HepG2 (cell line): ENCODE results near the gene AKAP6. TPM values are rescaled to one million over a fixed set of nuclear protein-coding genes. Genes with fewer than 3 reads are reported as not detected.

Experiments
- ATAC-seq: fragments of 200-7000 bp; cut with Tn5 transposase; 3 replicates; pipeline ENCODE4 v1.9.1; 2020; ENCODE audit warnings: mild to moderate bottlenecking, moderate library complexity
- BruUV-seq: library from RNA; stranded (reverse); fragments of 400-500 nt; replicated peaks from 2 replicates; lab custom pipeline; 2021; lab: Mats Ljungman, UMichigan
- CTCF ChIA-PET: fragments of 300-600 bp; formaldehyde crosslinking; extraction: SDS; loops from one replicate; lab custom pipeline; 2021; ENCODE audit warnings: low total read pairs, inconsistent platforms, low intra/inter-chr PET ratio; lab: Yijun Ruan, JAX
- POLR2A ChIA-PET: fragments of 350-600 bp; sonication (Branson Sonifier 250); formaldehyde crosslinking; loops from one replicate; lab custom pipeline; 2020; ENCODE audit warnings: antibody characterized with exemption, inconsistent platforms; lab: Yijun Ruan, JAX
- DNase-seq: peaks from one replicate; pipeline ENCODE4 v3.0.0-alpha.2; 2015; ENCODE audit warnings: low spot score
- FAIRE-seq: peaks from 3 replicates; lab custom pipeline; 2011; peaks lifted over from hg19 to GRCh38; lab: Jason Lieb, UNC
- H2AFZ ChIP-seq: one replicate; pipeline ENCODE4 v1.6.1; 2011; ENCODE audit warnings: low read length, inconsistent platforms
- H3K27ac ChIP-seq: fragments of 300-600 bp; 3 replicates; pipeline ENCODE4 v1.8.0; 2011; ENCODE audit warnings: mixed run types, mild to moderate bottlenecking, mixed read lengths, low read length, inconsistent platforms; ENCODE audit not compliant: insufficient read depth; ENCODE audit errors: extremely low read length
- H3K27me3 ChIP-seq, 2 experiments: fragments of 200-600 bp in 1 of 2; 2 replicates in 1 of 2; 3 replicates in 1 of 2; pipeline versions ENCODE4 v1.6.0 to v1.8.0; 2011; ENCODE audit warnings: low read length in 2 of 2, mild to moderate bottlenecking in 2 of 2, moderate library complexity in 2 of 2, inconsistent platforms in 1 of 2; ENCODE audit not compliant: insufficient read depth in 2 of 2, control insufficient read depth in 1 of 2
- H3K36me3 ChIP-seq, 2 experiments: fragments of 200-600 bp in 1 of 2; replicated peaks in 1 of 2; 2 replicates in 1 of 2; 3 replicates in 1 of 2; pipeline versions ENCODE4 v1.5.1 to v1.8.0; 2011; ENCODE audit warnings: low read length in 2 of 2, inconsistent platforms in 1 of 2; ENCODE audit not compliant: insufficient read depth in 2 of 2, control insufficient read depth in 1 of 2
- H3K4me1 ChIP-seq: 2 replicates; pipeline ENCODE4 v1.5.1; 2012; ENCODE audit warnings: low read length, inconsistent platforms; ENCODE audit not compliant: insufficient read depth
- H3K4me2 ChIP-seq: 2 replicates; pipeline ENCODE4 v1.6.0; 2011; ENCODE audit warnings: low read depth, low read length, inconsistent platforms
- H3K4me3 ChIP-seq, 3 experiments: fragments of 200-600 bp in 1 of 3; sonication (generic), shearing (Covaris generic) in 1 of 3; replicated peaks in 1 of 3; 2 replicates each; pipeline ENCODE4 v1.5.1; 2011 to 2016; ENCODE audit warnings: low read length in 3 of 3, inconsistent platforms in 2 of 3, low read depth in 2 of 3, mild to moderate bottlenecking in 2 of 3, control low read depth in 1 of 3, mixed read lengths in 1 of 3; ENCODE audit not compliant: insufficient read depth in 1 of 3
- H3K79me2 ChIP-seq: one replicate; pipeline ENCODE4 v1.6.1; 2011; ENCODE audit warnings: low read length, inconsistent platforms; ENCODE audit not compliant: insufficient read depth
- H3K9ac ChIP-seq: 2 replicates; pipeline ENCODE4 v1.6.0; 2011; ENCODE audit warnings: mild to moderate bottlenecking, low read depth, low read length, inconsistent platforms; ENCODE audit not compliant: insufficient read depth
- H3K9me3 ChIP-seq: 2 replicates; pipeline ENCODE4 v1.5.1; 2012; ENCODE audit warnings: mild to moderate bottlenecking, low read length
- H4K20me1 ChIP-seq: 2 replicates; pipeline ENCODE4 v1.6.0; 2011; ENCODE audit warnings: inconsistent platforms, mild to moderate bottlenecking, low read length, moderate library complexity; ENCODE audit not compliant: insufficient read depth
- ETV6 ChIP-seq: sonication (generic); formaldehyde crosslinking; conservative IDR thresholded peaks from 2 replicates; pipeline ENCODE4 v1.4.0; 2020; ENCODE audit warnings: missing genetic modification reagents
- MAFF ChIP-seq: IDR thresholded peaks from 2 replicates; pipeline ENCODE4 v1.6.1; 2011; ENCODE audit warnings: low read depth, low read length, improper control_type of control experiment
- MAFK ChIP-seq, 2 experiments: IDR thresholded peaks in 1 of 2; conservative IDR thresholded peaks in 1 of 2; 2 replicates each; pipeline ENCODE4 v1.6.1; 2011; ENCODE audit warnings: improper control_type of control experiment in 2 of 2, low read length in 2 of 2
- THYN1 ChIP-seq: sonication (generic); formaldehyde crosslinking; IDR thresholded peaks from 2 replicates; pipeline ENCODE4 v1.8.1; 2023; ENCODE audit warnings: low read depth, mild to moderate bottlenecking, moderate library complexity, missing genetic modification reagents, borderline replicate concordance
- ZBTB21 ChIP-seq: sonication (generic); formaldehyde crosslinking; IDR thresholded peaks from 2 replicates; pipeline ENCODE4 v1.4.0; 2020; ENCODE audit warnings: missing genetic modification reagents
- ZNF513 ChIP-seq: sonication (generic); formaldehyde crosslinking; conservative IDR thresholded peaks from 2 replicates; pipeline ENCODE4 v1.5.0; 2020; ENCODE audit warnings: missing genetic modification reagents
- ZNF570 ChIP-seq: sonication (generic); formaldehyde crosslinking; IDR thresholded peaks from 2 replicates; pipeline ENCODE4 v1.4.0; 2020; ENCODE audit warnings: mild to moderate bottlenecking, missing genetic modification reagents, borderline replicate concordance
- ZNF839 ChIP-seq: sonication (generic); formaldehyde crosslinking; IDR thresholded peaks from 2 replicates; pipeline ENCODE4 v1.4.0; 2020; ENCODE audit warnings: missing genetic modification reagents, mild to moderate bottlenecking, borderline replicate concordance
- WGBS: methylation state at CpG from one replicate; pipeline ENCODE4 v1.1.6; 2017; ENCODE audit warnings: low lambda C conversion rate; 5-methylcytosine and 5-hydroxymethylcytosine counted together
- in situ Hi-C: cut with HindIII; loops from 2 replicates; pipeline ENCODE4 v1.10.0; 2017; ENCODE audit warnings: low pct_unique_long_range_greater_than_20kb; ENCODE audit not compliant: extremely low pct_ligation_motif_present
- intact Hi-C: fragments of 100-400 bp; cut with micrococcal nuclease; formaldehyde crosslinking; loops from one replicate; pipeline ENCODE4 v1.10.0; 2022; ENCODE audit not compliant: unreplicated experiment
- polyA plus RNA-seq, 8 experiments: library from polyadenylated mRNA; depleted of rRNA in 3 of 8; stranded (reverse) in 7 of 8; unstranded in 1 of 8; fragments of >200 nt; fragmentation: Illumina TruSeq in 4 of 8; extraction: Trizol in 4 of 8; gene quantifications; 2 replicates each; pipeline versions ENCODE4 v1.2.1 to v1.2.3, GENCODE V29; 2011 to 2016; ENCODE audit warnings: low read depth in 4 of 8, missing spikeins in 1 of 8, mixed read lengths in 1 of 8; ENCODE audit not compliant: insufficient read depth in 1 of 8
- total RNA-seq, 5 experiments: library from RNA; depleted of rRNA; stranded (reverse); fragments of >200 nt; fragmentation: Illumina TruSeq; extraction: Trizol; gene quantifications; 2 replicates each; pipeline ENCODE4 v1.2.3, GENCODE V29; 2016; ENCODE audit warnings: low read depth in 1 of 5

AKAP6 gene
- total and polyA plus RNA-seq, 2 of the 13 experiments (the other 11 are each of a cell fraction or from before 2014, with no cell fraction given), result 1.4 TPM

DNA sequence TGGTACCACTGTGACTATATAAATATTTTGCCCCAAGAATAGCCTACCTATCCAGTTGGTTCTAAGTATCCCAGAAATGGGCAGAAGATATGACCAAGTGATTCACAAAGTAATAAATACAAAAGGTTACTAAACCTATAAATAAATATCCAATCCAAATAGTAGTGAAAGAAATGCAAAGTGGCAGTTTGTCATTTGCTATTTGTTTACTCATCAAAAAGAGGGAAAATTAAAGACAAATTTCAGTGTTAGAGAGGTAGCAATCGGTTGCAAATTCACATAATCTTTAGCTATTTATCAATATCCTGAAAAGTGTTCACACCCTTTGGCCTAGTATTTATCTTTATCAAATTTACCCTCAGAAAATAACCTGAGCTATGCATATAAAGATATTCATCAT lies 473.2 kb downstream of the AKAP6 start:
- in situ Hi-C loops, result no loop called here
- H3K9me3 ChIP-seq, result peaks cover 90% of the 10 kb centered on the region
- intact Hi-C loops, result no loop called here
- H3K4me3 ChIP-seq, result no peak overlapping the region
- H3K27ac ChIP-seq, result no peak overlapping the region
- ATAC-seq (no peak), FAIRE-seq (no peak), DNase-seq (no peak)
- no peaks in the 10 kb centered on the region for H4K20me1 ChIP-seq
- POLR2A ChIA-PET, result no interaction called here
- TF ChIP-seq MAFF (peak; percentile 77), ETV6 (CRISPR knock-in tag) (no peak), MAFK (conservative IDR thresholded peaks at IDR 0.05 in 1 of 2, IDR thresholded peaks at IDR 0.05 in 1 of 2; ENCODE audit: low read length in 2 of 2) (peak; percentile 73 to 78)
- BruUV-seq, result no TSS peak
- no peaks in the 10 kb centered on the region for H3K27me3 ChIP-seq
- H2AFZ ChIP-seq, result no peak overlapping the region
- 8% methylated on average over 1 of the region's 1 CpG for WGBS
- CTCF ChIA-PET, result no interaction called here
- no peaks in the 10 kb centered on the region for H3K36me3 ChIP-seq
- no peaks in the 10 kb centered on the region for H3K79me2 ChIP-seq
- no peak overlapping the region for H3K9ac ChIP-seq
- no peak overlapping the region for H3K4me2 ChIP-seq
- H3K4me1 ChIP-seq, result no peaks in the 10 kb centered on the region

DNA sequence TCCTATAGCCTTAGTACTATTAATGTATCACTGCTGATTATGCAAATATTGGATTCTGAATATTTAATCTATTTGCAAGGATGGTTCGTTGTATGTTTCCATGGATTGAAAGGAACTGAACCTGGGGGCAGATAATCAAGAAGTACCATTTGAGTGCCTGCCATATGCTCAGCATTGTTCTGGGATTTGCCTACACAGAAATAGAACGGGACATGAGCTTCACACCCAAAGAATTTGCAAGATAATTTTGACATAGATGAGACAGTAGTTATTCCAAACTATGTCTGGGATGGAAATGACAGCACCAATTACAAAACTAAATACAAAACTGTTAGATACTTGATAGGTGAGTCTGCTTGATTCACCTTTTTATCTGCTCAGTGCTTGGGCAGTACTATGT lies 476.9 kb downstream of the AKAP6 start:
- H3K9me3 ChIP-seq, result peaks cover 85% of the 10 kb centered on the region
- no peaks in the 10 kb centered on the region for H3K4me1 ChIP-seq
- no peak overlapping the region for H3K27ac ChIP-seq
- 0% methylated on average over 2 of the region's 2 CpGs for WGBS
- intact Hi-C loops, result no loop called here
- H3K4me2 ChIP-seq, result no peak overlapping the region
- no peaks in the 10 kb centered on the region for H3K27me3 ChIP-seq
- H4K20me1 ChIP-seq, result no peaks in the 10 kb centered on the region
- no peak overlapping the region for H3K9ac ChIP-seq
- TF ChIP-seq ZNF570, result no peak
- 0 out of 2 replicates have a peak, but pooled peaks have one; percentile 17 for TF ChIP-seq MAFF
- no peak for TF ChIP-seq THYN1 (CRISPR knock-in tag)
- TF ChIP-seq ZNF839 (CRISPR knock-in tag), result no peak
- no peak for TF ChIP-seq ZBTB21 (CRISPR knock-in tag)
- TF ChIP-seq ZNF513, result no peak
- TF ChIP-seq, all 625 proteins: peak for 1
- no peaks in the 10 kb centered on the region for H3K36me3 ChIP-seq
- H2AFZ ChIP-seq, result no peak overlapping the region
- no peak for ATAC-seq
- H3K4me3 ChIP-seq, result no peak overlapping the region
- no peak for FAIRE-seq
- H3K79me2 ChIP-seq, result no peaks in the 10 kb centered on the region
- DNase-seq, result no peak
- POLR2A ChIA-PET, result no interaction called here
- BruUV-seq, result no TSS peak
- CTCF ChIA-PET, result no interaction called here
- in situ Hi-C loops, result no loop called here
